Ovary (tissue), 9 donors: ENCODE measurements around the gene UNC93A. TPM values are rescaled to one million over a fixed set of nuclear protein-coding genes. Genes with fewer than 3 reads are reported as not detected.

ENCODE experiments used
- DNase-seq, 5 donors: peaks; one replicate each; pipeline ENCODE4 v3.0.0-alpha.2; 2019 to 2020
- H3K27ac ChIP-seq, 2 donors: fragments of 200-600 bp; one replicate each; pipeline versions ENCODE4 v1.5.1 to v1.8.0; 2019 to 2022
- H3K27me3 ChIP-seq: fragments of 200-600 bp; one replicate; pipeline ENCODE4 v1.8.0; 2022
- H3K36me3 ChIP-seq: fragments of 200-600 bp; sonication (generic); one replicate; pipeline ENCODE4 v1.5.1; 2019
- H3K4me1 ChIP-seq: one replicate; pipeline ENCODE4 v1.8.1; 2013; ENCODE audit warnings: mild to moderate bottlenecking, moderate library complexity; ENCODE audit not compliant: insufficient read depth
- H3K4me3 ChIP-seq: fragments of 200-600 bp; sonication (generic); one replicate; pipeline ENCODE4 v1.5.1; 2017
- H3K9me3 ChIP-seq, 2 donors: fragments of 200-600 bp in 1 of 2; sonication (generic) in 1 of 2; one replicate each; pipeline versions ENCODE4 v1.5.1 to v1.8.1; 2013 to 2019; ENCODE audit warnings: mild to moderate bottlenecking in 1 of 2, moderate library complexity in 1 of 2
- EP300 ChIP-seq: sonication (generic); formaldehyde crosslinking; IDR thresholded peaks from one replicate; pipeline ENCODE4 v1.6.1; 2017; ENCODE audit warnings: antibody characterized with exemption
- POLR2A ChIP-seq: fragments of 450-650 bp; IDR thresholded peaks from one replicate; pipeline ENCODE4 v1.6.1; 2017; ENCODE audit warnings: antibody characterized with exemption, mild to moderate bottlenecking, moderate library complexity
- WGBS, 3 donors: extraction: QIAGEN DNeasy Blood & Tissue Kit in 1 of 3; methylation state at CpG; one replicate each; pipeline versions ENCODE4 v1.1.5 to v1.1.7; 2013 to 2017; 5-methylcytosine and 5-hydroxymethylcytosine counted together
- intact Hi-C, 4 donors: fragments of 100-400 bp; cut with DNase I; formaldehyde crosslinking; loops; one replicate each; pipeline versions ENCODE4 v1.11.0 to v1.15.1; 2022 to 2023
- polyA plus RNA-seq, 2 donors: library from polyadenylated mRNA; stranded (reverse); fragments of 200-250 nt in 1 of 2; fragments of 350-450 nt in 1 of 2; fragmentation: Illumina TruSeq in 1 of 2; extraction: RNeasy Lipid Tissue Mini Kit (QIAGEN cat#74804) in 1 of 2; gene quantifications; one replicate each; pipeline ENCODE4 v1.2.3, GENCODE V29; 2013 to 2014
- total RNA-seq, 7 donors: library from RNA; depleted of rRNA in 2 of 7; stranded (reverse); fragments of >200 nt in 2 of 7; fragmentation: NEBNext Ultra II Directional in 3 of 7; extraction: Animal tissue kit (Norgen Biotek cat#: 25700) in 3 of 7; gene quantifications; one replicate each; pipeline versions ENCODE4 v1.1.0 to v1.2.4, GENCODE V29; 2016 to 2023
- TF ChIP-seq, protein P1 (sequence below), 3 donors: fragments of 450-650 bp in 2 of 3; fragments of 200-600 bp in 1 of 3; IDR thresholded peaks; one replicate each; pipeline versions ENCODE4 v1.5.1 to v1.8.0; 2016 to 2022; ENCODE audit warnings: antibody characterized with exemption in 3 of 3, mild to moderate bottlenecking in 1 of 3
- donor health status: DM: no; HTN: no; CAD: no; lungs with moderate emphysema.
- donor health status: DM: no; HTN: no; CAD: no.
- donor health status: Bipolar disorder and iron deficiency.
- donor health status: DM: yes; HTN: yes; CAD: no.
- donor health status: DM: no; HTN: no; CAD: no.
- donor health status: DM: yes; HTN: yes; CAD: no.

The UNC93A gene
- total and polyA plus RNA-seq, 9 donors: 0.41 to 0.92 (median 0.42) TPM; not detected in 6

DNA sequence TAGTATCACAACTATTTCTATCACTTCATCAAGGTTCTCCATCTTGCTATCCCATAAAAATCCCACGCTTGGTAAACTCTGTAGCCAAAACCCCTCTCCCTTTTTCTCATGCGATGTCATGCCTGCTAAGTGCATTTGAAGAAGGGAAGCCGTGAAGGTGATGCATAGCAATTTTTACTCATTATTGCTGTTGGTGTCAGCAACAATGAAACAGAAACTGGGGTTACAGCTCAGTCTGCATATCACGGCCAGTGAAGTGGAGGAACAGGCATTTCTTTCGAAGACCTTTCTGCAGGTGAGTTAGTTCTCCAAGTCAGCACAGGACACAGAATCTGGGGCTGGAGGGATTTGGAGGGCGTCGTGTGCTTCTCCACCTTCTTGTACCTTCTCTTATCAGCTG, 5.8 kb downstream of the UNC93A start:
- H3K36me3 ChIP-seq: no peaks in the 10 kb centered on the region
- no peaks in the 10 kb centered on the region for H3K4me1 ChIP-seq
- no peak overlapping the region for H3K4me3 ChIP-seq
- no peaks in the 10 kb centered on the region for H3K9me3 ChIP-seq
- no peaks in the 10 kb centered on the region for H3K27me3 ChIP-seq
- intact Hi-C loops: loop anchor here in 1 of 4 donors (10.0 kb wide), 1 partner anchor 72 kb away; no protein-coding TSS in a partner anchor
- H3K27ac ChIP-seq: no peak overlapping the region
- TF ChIP-seq, protein P1, sequence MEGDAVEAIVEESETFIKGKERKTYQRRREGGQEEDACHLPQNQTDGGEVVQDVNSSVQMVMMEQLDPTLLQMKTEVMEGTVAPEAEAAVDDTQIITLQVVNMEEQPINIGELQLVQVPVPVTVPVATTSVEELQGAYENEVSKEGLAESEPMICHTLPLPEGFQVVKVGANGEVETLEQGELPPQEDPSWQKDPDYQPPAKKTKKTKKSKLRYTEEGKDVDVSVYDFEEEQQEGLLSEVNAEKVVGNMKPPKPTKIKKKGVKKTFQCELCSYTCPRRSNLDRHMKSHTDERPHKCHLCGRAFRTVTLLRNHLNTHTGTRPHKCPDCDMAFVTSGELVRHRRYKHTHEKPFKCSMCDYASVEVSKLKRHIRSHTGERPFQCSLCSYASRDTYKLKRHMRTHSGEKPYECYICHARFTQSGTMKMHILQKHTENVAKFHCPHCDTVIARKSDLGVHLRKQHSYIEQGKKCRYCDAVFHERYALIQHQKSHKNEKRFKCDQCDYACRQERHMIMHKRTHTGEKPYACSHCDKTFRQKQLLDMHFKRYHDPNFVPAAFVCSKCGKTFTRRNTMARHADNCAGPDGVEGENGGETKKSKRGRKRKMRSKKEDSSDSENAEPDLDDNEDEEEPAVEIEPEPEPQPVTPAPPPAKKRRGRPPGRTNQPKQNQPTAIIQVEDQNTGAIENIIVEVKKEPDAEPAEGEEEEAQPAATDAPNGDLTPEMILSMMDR (IDR thresholded peaks at IDR 0.05): no peak
- TF ChIP-seq EP300: no peak
- no peak for TF ChIP-seq POLR2A
- 89 to 90% (median 89%) methylated on average over 7 of the region's 7 CpGs for WGBS, 3 donors
- no peak for DNase-seq

GRCh38 chr6:167298127-167298526, 7.0 kb downstream of the UNC93A start:
- 79 to 93% (median 89%) methylated on average over 4 of the region's 4 CpGs for WGBS, 3 donors
- intact Hi-C loops: loop anchor here in 1 of 4 donors (10.0 kb wide), 1 partner anchor 73 kb away; no protein-coding TSS in a partner anchor
- Histone ChIP-seq H3K36me3 (no peaks in the 10 kb centered on the region), H3K9me3 (no peaks in the 10 kb centered on the region), H3K4me3 (no peak overlapping the region), H3K27me3 (no peaks in the 10 kb centered on the region), H3K4me1 (no peaks in the 10 kb centered on the region), H3K27ac (no peak overlapping the region)
- DNase-seq: no peak
- no peak for TF ChIP-seq EP300

DNA sequence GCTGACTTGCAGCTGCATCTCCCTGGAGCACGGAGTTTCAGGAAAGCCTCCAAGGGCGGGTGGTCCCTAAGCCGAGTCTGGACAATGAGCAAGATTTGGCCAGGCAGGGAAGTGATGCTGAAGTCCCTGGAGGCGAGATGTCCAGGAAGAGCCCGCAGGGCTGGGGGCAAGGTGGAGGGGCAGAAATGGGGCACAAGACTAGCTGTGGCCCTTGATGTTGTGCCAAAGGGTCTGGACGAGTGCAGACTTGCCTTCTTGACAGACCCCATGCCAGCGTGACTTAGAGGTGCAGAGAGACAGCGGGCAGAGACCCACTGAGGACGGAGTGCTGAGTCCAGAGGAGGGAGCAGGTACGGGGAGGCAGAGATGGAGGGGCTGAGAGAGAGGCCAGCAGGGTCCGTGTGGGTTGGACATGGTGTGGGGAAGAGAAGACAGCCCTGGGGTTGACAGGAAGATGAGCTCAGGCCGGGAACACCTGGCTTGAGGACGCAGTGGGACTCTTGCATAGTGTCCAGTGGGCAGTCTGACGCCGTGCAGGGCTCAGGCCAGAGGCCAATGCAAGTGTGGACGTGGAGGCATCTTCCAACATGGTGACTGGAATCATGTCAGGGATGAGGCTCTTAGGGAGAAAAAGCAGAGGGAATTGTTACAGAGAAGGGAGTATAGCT, 8.7 kb downstream of the UNC93A start:
- Histone ChIP-seq H3K4me3 (no peak overlapping the region), H3K27me3 (no peaks in the 10 kb centered on the region), H3K4me1 (no peaks in the 10 kb centered on the region), H3K27ac (no peak overlapping the region), H3K9me3 (no peaks in the 10 kb centered on the region), H3K36me3 (no peaks in the 10 kb centered on the region)
- intact Hi-C loops: loop anchor here in 1 of 4 donors (10.0 kb wide), 1 partner anchor 75 kb away; no protein-coding TSS in a partner anchor
- no peak for DNase-seq
- TF ChIP-seq POLR2A: no peak
- no peak for TF ChIP-seq EP300
- TF ChIP-seq, protein P1 (IDR thresholded peaks at IDR 0.05): no peak
- WGBS, 3 donors: 84 to 90% (median 88%) methylated on average over 16 of the region's 16 CpGs

DNA sequence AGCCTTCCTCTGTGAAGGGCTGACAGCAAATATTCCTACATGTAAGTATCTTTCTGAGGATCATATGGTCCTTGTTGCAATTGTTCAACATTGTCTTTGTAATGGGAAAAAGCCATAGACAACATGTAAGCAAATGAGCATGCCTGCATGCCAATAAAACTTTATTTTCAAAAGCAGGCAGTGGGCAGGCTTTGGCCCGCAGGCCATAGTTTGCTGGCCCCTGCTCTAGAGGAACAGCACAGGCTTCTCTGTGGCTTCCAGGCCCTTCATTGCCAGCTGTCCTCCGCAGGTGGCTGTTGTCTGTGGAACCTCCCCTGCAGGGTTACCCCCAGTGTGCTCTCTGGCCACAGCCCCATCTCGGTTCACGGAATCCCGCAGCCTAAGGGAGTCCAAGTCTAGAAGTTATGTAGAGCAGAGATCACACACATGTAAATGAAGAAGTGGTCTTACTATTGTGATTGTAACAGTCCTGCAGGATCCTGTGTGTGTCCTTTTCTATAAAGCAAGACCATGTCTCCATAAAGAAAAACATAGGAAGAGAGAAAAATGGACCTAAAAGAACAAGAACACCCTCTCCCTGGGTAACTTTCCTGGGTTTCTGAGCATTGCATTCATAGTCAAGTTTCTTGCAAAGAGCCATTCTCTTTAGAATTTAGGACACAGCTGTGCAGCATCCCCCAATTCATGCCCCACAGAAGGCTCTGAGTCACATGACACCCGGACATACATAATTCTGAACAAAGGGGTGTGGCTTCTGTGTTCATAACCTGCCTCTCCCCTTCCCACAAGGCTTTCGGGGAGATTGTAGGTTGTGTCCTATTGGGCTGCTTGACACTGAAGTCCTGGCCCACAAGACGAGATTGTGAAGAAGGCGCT, 10.0 kb downstream of the UNC93A start:
- Histone ChIP-seq H3K36me3 (no peaks in the 10 kb centered on the region), H3K4me1 (no peaks in the 10 kb centered on the region), H3K9me3 (no peaks in the 10 kb centered on the region), H3K27me3 (no peaks in the 10 kb centered on the region), H3K4me3 (no peak overlapping the region), H3K27ac (no peak overlapping the region)
- DNase-seq: no peak
- 77 to 84% (median 79%) methylated on average over 9 of the region's 9 CpGs for WGBS, 3 donors
- TF ChIP-seq POLR2A: no peak
- TF ChIP-seq EP300: no peak
- TF ChIP-seq, protein P1 (IDR thresholded peaks at IDR 0.05): no peak
- intact Hi-C loops: no loop called here

GRCh38 chr6:167302074-167302473, 11.0 kb downstream of the UNC93A start:
- intact Hi-C loops: no loop called here
- no peak overlapping the region for H3K27ac ChIP-seq
- no peak overlapping the region for H3K4me3 ChIP-seq
- 57 to 66% (median 60%) methylated on average over 9 of the region's 9 CpGs for WGBS, 3 donors
- no peak for DNase-seq
- H3K9me3 ChIP-seq: no peaks in the 10 kb centered on the region
- TF ChIP-seq POLR2A (no peak), EP300 (no peak)
- TF ChIP-seq, protein P1 (IDR thresholded peaks at IDR 0.05): no peak
- H3K27me3 ChIP-seq: no peaks in the 10 kb centered on the region
- no peaks in the 10 kb centered on the region for H3K36me3 ChIP-seq
- no peaks in the 10 kb centered on the region for H3K4me1 ChIP-seq
